ENCODE results near the gene ST6GALNAC3. TPM values are rescaled to one million over a fixed set of nuclear protein-coding genes. Genes with fewer than 3 reads are reported as not detected.

ST6GALNAC3 gene
- total RNA-seq, 1 experiment from 2014 or later, result 2.2 TPM

- no TSS peak for BruUV-seq (replicated peaks)
- Histone ChIP-seq H2AFZ (ENCODE audit: low read depth, low read length, poor library complexity, severe bottlenecking) (no peak overlapping the region), H3K4me3 (replicated peaks in 1 of 2; ENCODE audit: low read depth in 1 of 2, low read length in 2 of 2) (no peak overlapping the region), H3K36me3 (ENCODE audit: control insufficient read depth in 1 of 2, insufficient read depth in 2 of 2, low read length in 2 of 2) (no peaks in the 10 kb centered on the region), H3K27ac (ENCODE audit: low read depth, low read length) (no peak overlapping the region), H3K9ac (ENCODE audit: low read length) (no peak overlapping the region), H3K27me3 (ENCODE audit: insufficient read depth, low read length) (no peaks in the 10 kb centered on the region), H3K9me2 (ENCODE audit: insufficient read depth) (no peaks in the 10 kb centered on the region), H3K4me2 (ENCODE audit: low read length) (no peak overlapping the region), H4K20me1 (ENCODE audit: insufficient read depth) (no peaks in the 10 kb centered on the region), H3K9me3 (ENCODE audit: control insufficient read depth in 1 of 2, insufficient read depth in 1 of 2, low read depth in 1 of 2, low read length in 2 of 2) (no peaks in the 10 kb centered on the region), H3K4me1 (ENCODE audit: control insufficient read depth in 1 of 2, insufficient read depth in 2 of 2, low read length in 2 of 2) (no peaks in the 10 kb centered on the region), H3K79me2 (ENCODE audit: insufficient read depth, low read length) (no peaks in the 10 kb centered on the region)
- ATAC-seq (no peak), DNase-seq (ENCODE audit: low read depth, low spot score) (no peak)
- RAD21 ChIA-PET (ENCODE audit: low non-redundant PET in 1 of 2, low total read pairs in 2 of 2, uncharacterized antibody in 2 of 2, unreplicated experiment in 2 of 2), result no interaction called here
- CTCF ChIA-PET, result no interaction called here
- TF ChIP-seq POLR2A (IDR thresholded peaks at IDR 0.05; ENCODE audit: borderline replicate concordance, extremely low read depth, insufficient read depth, insufficient read length) (no peak), FOSL1 (IDR thresholded peaks at IDR 0.05; ENCODE audit: low read depth) (no peak)
- TF ChIP-seq, protein P1, sequence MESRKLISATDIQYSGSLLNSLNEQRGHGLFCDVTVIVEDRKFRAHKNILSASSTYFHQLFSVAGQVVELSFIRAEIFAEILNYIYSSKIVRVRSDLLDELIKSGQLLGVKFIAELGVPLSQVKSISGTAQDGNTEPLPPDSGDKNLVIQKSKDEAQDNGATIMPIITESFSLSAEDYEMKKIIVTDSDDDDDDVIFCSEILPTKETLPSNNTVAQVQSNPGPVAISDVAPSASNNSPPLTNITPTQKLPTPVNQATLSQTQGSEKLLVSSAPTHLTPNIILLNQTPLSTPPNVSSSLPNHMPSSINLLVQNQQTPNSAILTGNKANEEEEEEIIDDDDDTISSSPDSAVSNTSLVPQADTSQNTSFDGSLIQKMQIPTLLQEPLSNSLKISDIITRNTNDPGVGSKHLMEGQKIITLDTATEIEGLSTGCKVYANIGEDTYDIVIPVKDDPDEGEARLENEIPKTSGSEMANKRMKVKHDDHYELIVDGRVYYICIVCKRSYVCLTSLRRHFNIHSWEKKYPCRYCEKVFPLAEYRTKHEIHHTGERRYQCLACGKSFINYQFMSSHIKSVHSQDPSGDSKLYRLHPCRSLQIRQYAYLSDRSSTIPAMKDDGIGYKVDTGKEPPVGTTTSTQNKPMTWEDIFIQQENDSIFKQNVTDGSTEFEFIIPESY (IDR thresholded peaks at IDR 0.05; ENCODE audit: extremely low read depth, insufficient replicate concordance, low read length), result no peak
- POLR2A ChIA-PET, result no interaction called here
- intact Hi-C loops (cut with micrococcal nuclease), result no loop called here
These were observed 305.0 kb downstream of the ST6GALNAC3 start for GRCh38 chr1:76379506-76379905.

- Histone ChIP-seq H3K9ac (ENCODE audit: low read length) (no peak overlapping the region), H3K79me2 (ENCODE audit: insufficient read depth, low read length) (no peaks in the 10 kb centered on the region), H3K4me3 (replicated peaks in 1 of 2; ENCODE audit: low read depth in 1 of 2, low read length in 2 of 2) (no peak overlapping the region), H2AFZ (ENCODE audit: low read depth, low read length, poor library complexity, severe bottlenecking) (no peak overlapping the region), H3K36me3 (ENCODE audit: control insufficient read depth in 1 of 2, insufficient read depth in 2 of 2, low read length in 2 of 2) (no peaks in the 10 kb centered on the region), H3K4me1 (ENCODE audit: control insufficient read depth in 1 of 2, insufficient read depth in 2 of 2, low read length in 2 of 2) (no peaks in the 10 kb centered on the region), H3K9me3 (ENCODE audit: control insufficient read depth in 1 of 2, insufficient read depth in 1 of 2, low read depth in 1 of 2, low read length in 2 of 2) (no peaks in the 10 kb centered on the region), H3K9me2 (ENCODE audit: insufficient read depth) (no peaks in the 10 kb centered on the region), H3K27ac (ENCODE audit: low read depth, low read length) (no peak overlapping the region), H3K27me3 (ENCODE audit: insufficient read depth, low read length) (no peaks in the 10 kb centered on the region), H4K20me1 (ENCODE audit: insufficient read depth) (no peaks in the 10 kb centered on the region), H3K4me2 (ENCODE audit: low read length) (no peak overlapping the region)
- ChIA-PET RAD21 (ENCODE audit: low non-redundant PET in 1 of 2, low total read pairs in 2 of 2, uncharacterized antibody in 2 of 2, unreplicated experiment in 2 of 2) (no interaction called here), CTCF (no interaction called here), POLR2A (no interaction called here)
- ATAC-seq (no peak), DNase-seq (ENCODE audit: low read depth, low spot score) (no peak)
- no TSS peak for BruUV-seq (replicated peaks)
- intact Hi-C loops (cut with micrococcal nuclease), result no loop called here
- TF ChIP-seq, protein P2, sequence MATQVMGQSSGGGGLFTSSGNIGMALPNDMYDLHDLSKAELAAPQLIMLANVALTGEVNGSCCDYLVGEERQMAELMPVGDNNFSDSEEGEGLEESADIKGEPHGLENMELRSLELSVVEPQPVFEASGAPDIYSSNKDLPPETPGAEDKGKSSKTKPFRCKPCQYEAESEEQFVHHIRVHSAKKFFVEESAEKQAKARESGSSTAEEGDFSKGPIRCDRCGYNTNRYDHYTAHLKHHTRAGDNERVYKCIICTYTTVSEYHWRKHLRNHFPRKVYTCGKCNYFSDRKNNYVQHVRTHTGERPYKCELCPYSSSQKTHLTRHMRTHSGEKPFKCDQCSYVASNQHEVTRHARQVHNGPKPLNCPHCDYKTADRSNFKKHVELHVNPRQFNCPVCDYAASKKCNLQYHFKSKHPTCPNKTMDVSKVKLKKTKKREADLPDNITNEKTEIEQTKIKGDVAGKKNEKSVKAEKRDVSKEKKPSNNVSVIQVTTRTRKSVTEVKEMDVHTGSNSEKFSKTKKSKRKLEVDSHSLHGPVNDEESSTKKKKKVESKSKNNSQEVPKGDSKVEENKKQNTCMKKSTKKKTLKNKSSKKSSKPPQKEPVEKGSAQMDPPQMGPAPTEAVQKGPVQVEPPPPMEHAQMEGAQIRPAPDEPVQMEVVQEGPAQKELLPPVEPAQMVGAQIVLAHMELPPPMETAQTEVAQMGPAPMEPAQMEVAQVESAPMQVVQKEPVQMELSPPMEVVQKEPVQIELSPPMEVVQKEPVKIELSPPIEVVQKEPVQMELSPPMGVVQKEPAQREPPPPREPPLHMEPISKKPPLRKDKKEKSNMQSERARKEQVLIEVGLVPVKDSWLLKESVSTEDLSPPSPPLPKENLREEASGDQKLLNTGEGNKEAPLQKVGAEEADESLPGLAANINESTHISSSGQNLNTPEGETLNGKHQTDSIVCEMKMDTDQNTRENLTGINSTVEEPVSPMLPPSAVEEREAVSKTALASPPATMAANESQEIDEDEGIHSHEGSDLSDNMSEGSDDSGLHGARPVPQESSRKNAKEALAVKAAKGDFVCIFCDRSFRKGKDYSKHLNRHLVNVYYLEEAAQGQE (IDR thresholded peaks at IDR 0.05; ENCODE audit: low read depth), result no peak
- no peak for TF ChIP-seq CEBPB (IDR thresholded peaks at IDR 0.05; ENCODE audit: low read depth)
- TF ChIP-seq POLR2A (IDR thresholded peaks at IDR 0.05; ENCODE audit: borderline replicate concordance, extremely low read depth, insufficient read depth, insufficient read length), result no peak
- TF ChIP-seq JUND (IDR thresholded peaks at IDR 0.05), result no peak
- TF ChIP-seq SIN3A (IDR thresholded peaks at IDR 0.05; ENCODE audit: low read depth), result no peak
- no peak for TF ChIP-seq SRF (IDR thresholded peaks at IDR 0.05; ENCODE audit: low read depth)
- TF ChIP-seq MAX (IDR thresholded peaks at IDR 0.05), result no peak
- no peak for TF ChIP-seq EZH2 (IDR thresholded peaks at IDR 0.05)
- TF ChIP-seq CBX3 (IDR thresholded peaks at IDR 0.05; ENCODE audit: low read depth), result no peak
- TF ChIP-seq EZH2phosphoT487 (IDR thresholded peaks at IDR 0.05; ENCODE audit: borderline replicate concordance), result no peak
These were observed 307.0 kb downstream of the ST6GALNAC3 start for GRCh38 chr1:76381450-76382097.

All from HCT116 (cell line).